ENCODE results near the gene FOXN4. TPM values are rescaled to one million over a fixed set of nuclear protein-coding genes. Genes with fewer than 3 reads are reported as not detected.

FOXN4 gene
- total RNA-seq, 4 donors from 2014 or later, result not detected

DNA sequence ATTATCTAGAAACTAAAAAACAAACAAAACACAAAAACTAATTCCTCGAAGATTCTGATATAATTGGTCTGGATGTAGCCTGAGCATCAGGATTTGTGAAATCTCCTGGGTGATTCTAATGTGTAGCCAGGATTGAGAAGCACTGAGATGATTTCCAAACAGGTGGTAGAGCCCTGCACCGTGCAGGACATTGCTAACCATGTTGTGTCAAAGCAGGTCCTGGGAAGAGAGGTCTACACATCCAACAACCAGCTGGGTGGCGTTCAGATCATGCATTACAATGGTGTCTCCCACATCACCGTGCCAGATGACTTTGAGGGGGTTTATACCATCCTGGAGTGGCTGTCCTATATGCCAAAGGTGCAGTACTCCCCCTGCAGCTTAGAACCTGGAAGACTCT, 56.3 kb downstream of the FOXN4 start:
- WGBS, 2 donors (ENCODE audit: low coverage in 1 of 2), result 40 to 88% methylated on average over 1 of the region's 4 CpGs
- no peak overlapping the region for H3K4me3 ChIP-seq
- H3K4me1 ChIP-seq, result peaks cover 0 to 8% (median 0%) of the 10 kb centered on the region in 3 donors
- no peaks in the 10 kb centered on the region for H3K27me3 ChIP-seq
- TF ChIP-seq POLR2A (IDR thresholded peaks at IDR 0.05) (no peak), POLR2AphosphoS5 (IDR thresholded peaks at IDR 0.05) (no peak), EP300 (IDR thresholded peaks at IDR 0.05) (no peak)
- TF ChIP-seq, protein P1, sequence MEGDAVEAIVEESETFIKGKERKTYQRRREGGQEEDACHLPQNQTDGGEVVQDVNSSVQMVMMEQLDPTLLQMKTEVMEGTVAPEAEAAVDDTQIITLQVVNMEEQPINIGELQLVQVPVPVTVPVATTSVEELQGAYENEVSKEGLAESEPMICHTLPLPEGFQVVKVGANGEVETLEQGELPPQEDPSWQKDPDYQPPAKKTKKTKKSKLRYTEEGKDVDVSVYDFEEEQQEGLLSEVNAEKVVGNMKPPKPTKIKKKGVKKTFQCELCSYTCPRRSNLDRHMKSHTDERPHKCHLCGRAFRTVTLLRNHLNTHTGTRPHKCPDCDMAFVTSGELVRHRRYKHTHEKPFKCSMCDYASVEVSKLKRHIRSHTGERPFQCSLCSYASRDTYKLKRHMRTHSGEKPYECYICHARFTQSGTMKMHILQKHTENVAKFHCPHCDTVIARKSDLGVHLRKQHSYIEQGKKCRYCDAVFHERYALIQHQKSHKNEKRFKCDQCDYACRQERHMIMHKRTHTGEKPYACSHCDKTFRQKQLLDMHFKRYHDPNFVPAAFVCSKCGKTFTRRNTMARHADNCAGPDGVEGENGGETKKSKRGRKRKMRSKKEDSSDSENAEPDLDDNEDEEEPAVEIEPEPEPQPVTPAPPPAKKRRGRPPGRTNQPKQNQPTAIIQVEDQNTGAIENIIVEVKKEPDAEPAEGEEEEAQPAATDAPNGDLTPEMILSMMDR (IDR thresholded peaks at IDR 0.05), result no peak
- H3K9me3 ChIP-seq, result peaks cover 0 to 15% (median 0%) of the 10 kb centered on the region in 3 donors
- H3K27ac ChIP-seq, result no peak overlapping the region
- peaks cover 0 to 100% of the 10 kb centered on the region in 2 donors for H3K36me3 ChIP-seq
- no peak for ATAC-seq

DNA sequence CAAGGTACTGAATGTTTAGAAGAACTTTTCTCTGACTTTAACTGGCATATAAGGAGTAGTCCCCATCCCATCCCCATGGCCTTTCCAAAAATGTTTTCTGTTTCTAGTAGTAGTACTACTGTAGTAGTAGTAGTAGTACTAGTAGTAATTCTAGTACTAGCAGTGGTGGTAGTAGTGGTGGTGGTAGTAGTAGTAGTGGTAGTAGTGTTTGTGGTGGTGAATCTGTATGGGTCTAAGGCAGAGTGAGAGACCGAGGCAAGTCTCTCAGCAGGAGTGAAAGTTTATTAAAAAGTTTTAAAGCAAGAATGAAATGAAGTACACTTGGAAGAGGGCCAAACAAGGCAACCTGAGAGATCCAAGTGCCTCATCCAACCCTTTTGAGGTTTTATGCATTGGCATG, 58.6 kb downstream of the FOXN4 start:
- TF ChIP-seq POLR2A (IDR thresholded peaks at IDR 0.05) (no peak), POLR2AphosphoS5 (IDR thresholded peaks at IDR 0.05) (no peak), EP300 (IDR thresholded peaks at IDR 0.05) (no peak)
- TF ChIP-seq, protein P1 (IDR thresholded peaks at IDR 0.05), result no peak
- H3K9me3 ChIP-seq, result peaks cover 0 to 15% (median 0%) of the 10 kb centered on the region in 3 donors
- H3K36me3 ChIP-seq, result peaks cover 7 to 100% of the 10 kb centered on the region in 2 donors
- no peak for ATAC-seq
- H3K4me1 ChIP-seq, result peaks cover 0 to 8% (median 0%) of the 10 kb centered on the region in 3 donors
- H3K27me3 ChIP-seq, result no peaks in the 10 kb centered on the region
- WGBS, 2 donors (ENCODE audit: low coverage in 1 of 2), result 27 to 56% methylated on average over 1 of the region's 1 CpG
- no peak overlapping the region for H3K27ac ChIP-seq
- no peak overlapping the region for H3K4me3 ChIP-seq

DNA sequence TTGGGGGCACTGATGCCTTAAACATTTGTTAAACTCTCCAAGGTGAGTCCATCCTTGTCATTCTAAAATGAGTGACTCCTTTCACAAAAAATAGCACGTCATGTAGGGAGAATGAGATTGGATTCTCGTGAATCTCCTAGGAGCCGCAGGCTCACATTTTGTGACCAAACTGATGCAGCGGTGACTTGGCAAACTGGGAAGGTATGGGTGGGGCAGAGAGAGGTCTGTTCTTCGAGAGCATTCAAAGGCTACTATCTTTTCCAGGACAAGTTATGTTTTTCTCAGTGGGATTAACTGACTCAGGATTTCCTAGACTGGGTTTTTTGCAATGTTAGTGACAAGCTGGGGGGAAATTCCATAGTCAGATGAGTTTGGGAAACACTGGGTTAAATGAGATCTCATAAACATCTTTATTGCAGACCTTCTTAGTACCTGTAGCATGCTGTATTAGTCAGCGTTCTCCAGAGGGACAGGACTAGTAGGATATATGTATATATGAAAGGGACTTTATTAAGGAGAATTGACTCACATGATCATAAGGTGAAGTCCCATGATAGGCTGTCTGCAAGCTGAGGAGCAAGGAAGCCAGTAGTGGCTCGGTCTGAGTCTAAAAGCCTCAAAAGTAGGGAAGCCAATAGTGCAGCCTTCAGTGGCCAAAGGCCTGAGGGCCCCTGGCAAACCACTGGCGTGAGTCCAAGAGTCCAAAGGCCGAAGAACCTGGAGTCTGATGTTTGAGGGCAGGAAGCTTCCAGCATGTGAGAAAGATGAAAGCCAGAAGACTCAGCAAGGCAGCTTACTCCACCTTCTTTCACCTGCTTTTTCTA, 61.0 kb downstream of the FOXN4 start:
- peaks cover 0 to 3% (median 0%) of the 10 kb centered on the region in 3 donors for H3K9me3 ChIP-seq
- no peak for TF ChIP-seq POLR2A (IDR thresholded peaks at IDR 0.05)
- H3K27ac ChIP-seq, result no peak overlapping the region
- 60 to 72% methylated on average over 7 of the region's 9 CpGs for WGBS, 2 donors (ENCODE audit: low coverage in 1 of 2)
- ATAC-seq, result no peak
- H3K27me3 ChIP-seq, result no peaks in the 10 kb centered on the region
- H3K4me3 ChIP-seq, result no peak overlapping the region
- peaks cover 7 to 100% of the 10 kb centered on the region in 2 donors for H3K36me3 ChIP-seq
- H3K4me1 ChIP-seq, result peaks cover 0 to 8% (median 0%) of the 10 kb centered on the region in 3 donors

DNA sequence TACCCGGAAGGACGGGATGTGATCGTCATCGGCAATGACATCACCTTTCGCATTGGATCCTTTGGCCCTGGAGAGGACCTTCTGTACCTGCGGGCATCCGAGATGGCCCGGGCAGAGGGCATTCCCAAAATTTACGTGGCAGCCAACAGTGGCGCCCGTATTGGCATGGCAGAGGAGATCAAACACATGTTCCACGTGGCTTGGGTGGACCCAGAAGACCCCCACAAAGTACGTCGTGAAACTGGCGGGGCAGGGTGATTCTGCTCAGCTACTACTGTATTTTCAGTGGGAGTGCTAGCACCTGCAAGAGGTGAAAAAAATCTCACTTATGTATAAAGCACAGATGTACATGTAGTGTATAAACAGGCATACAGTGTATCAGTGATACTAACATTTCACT, 62.9 kb downstream of the FOXN4 start:
- Histone ChIP-seq H3K4me1 (peaks cover 0 to 8% (median 0%) of the 10 kb centered on the region in 3 donors), H3K36me3 (peaks cover 7 to 100% of the 10 kb centered on the region in 2 donors), H3K4me3 (no peak overlapping the region), H3K27ac (no peak overlapping the region), H3K27me3 (no peaks in the 10 kb centered on the region), H3K9me3 (no peaks in the 10 kb centered on the region)
- ATAC-seq, result no peak
- TF ChIP-seq POLR2AphosphoS5 (IDR thresholded peaks at IDR 0.05) (no peak), EP300 (IDR thresholded peaks at IDR 0.05) (no peak), POLR2A (IDR thresholded peaks at IDR 0.05) (no peak)
- TF ChIP-seq, protein P1 (IDR thresholded peaks at IDR 0.05), result no peak
- WGBS, 2 donors (ENCODE audit: low coverage in 1 of 2), result 80 to 83% methylated on average over 5 to 10 of the region's 15 CpGs

DNA sequence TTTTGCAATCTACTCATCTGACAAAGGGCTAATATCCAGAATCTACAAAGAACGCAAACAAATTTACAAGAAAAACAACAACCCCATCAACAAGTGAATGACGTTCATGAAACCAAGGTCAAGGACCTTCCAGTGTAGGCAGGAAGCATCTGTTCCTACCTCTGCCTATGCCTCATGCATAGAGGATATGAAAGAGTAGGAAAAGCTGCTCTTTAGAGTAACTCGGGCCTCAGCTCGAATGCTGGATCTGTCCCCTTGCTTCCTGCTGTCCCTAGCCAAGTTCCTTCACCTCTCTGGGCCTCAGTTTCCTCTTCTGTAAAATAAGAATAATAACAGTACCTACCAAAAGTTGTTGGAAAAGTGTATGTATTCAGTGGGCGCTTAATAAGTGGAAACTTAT, 65.0 kb downstream of the FOXN4 start:
- ATAC-seq, result no peak
- Histone ChIP-seq H3K27ac (no peak overlapping the region), H3K4me1 (no peaks in the 10 kb centered on the region), H3K4me3 (no peak overlapping the region), H3K9me3 (no peaks in the 10 kb centered on the region), H3K36me3 (peaks cover 7 to 100% of the 10 kb centered on the region in 2 donors), H3K27me3 (no peaks in the 10 kb centered on the region)
- WGBS, 2 donors (ENCODE audit: low coverage in 1 of 2), result 72 to 76% methylated on average over 5 of the region's 5 CpGs
- TF ChIP-seq, protein P1 (IDR thresholded peaks at IDR 0.05), result no peak
